BE2C (cell line): ENCODE measurements around the gene WBP11.

Experiments
- DNase-seq: peaks from one replicate; pipeline ENCODE4 v3.0.0-alpha.2; 2020
- H3K27me3 ChIP-seq: fragments of 250-450 bp; sonication (Bioruptor Pico); 2 replicates; pipeline ENCODE4 v1.5.1; 2020; ENCODE audit warnings: mild to moderate bottlenecking
- H3K36me3 ChIP-seq: fragments of 250-450 bp; sonication (Bioruptor Pico); 2 replicates; pipeline ENCODE4 v1.5.1; 2020; ENCODE audit warnings: mild to moderate bottlenecking
- H3K4me1 ChIP-seq: fragments of 250-450 bp; sonication (Bioruptor Pico); 2 replicates; pipeline ENCODE4 v1.5.1; 2020
- H3K4me3 ChIP-seq: 2 replicates; pipeline ENCODE4 v1.5.1; 2011; ENCODE audit warnings: low read depth, low read length
- H3K9me3 ChIP-seq: fragments of 250-450 bp; sonication (Bioruptor Pico); 2 replicates; pipeline ENCODE4 v1.5.1; 2020
- TF ChIP-seq, protein P1 (sequence below): IDR thresholded peaks from 2 replicates; pipeline ENCODE4 v1.5.1; 2012; ENCODE audit warnings: mild to moderate bottlenecking, low read depth, low read length

WBP11 gene

DNA sequence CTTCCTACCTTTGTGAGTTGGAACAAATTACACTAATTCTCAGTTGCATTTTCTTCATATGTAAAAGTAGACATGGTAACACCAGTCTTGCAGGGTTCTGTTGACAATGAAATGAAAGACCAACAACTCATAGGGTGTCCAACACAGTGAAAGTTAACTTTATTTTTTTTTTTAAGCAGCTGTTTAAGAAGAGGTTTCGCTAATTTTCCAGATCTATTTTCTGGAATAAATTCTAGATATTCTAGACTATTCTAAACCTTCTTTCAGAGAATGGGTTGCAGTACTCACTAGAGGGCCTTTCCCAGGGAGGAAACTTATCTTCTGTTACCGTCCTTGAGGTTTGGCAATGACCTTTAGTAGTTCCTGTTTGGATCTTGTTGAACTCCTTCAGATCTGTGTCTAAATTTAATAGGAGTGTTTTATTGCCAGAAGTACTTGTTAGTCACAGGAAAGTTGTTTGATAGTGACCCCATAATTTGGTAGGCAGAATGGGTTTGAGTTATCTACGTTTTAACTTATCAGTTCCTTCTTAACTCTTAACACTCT, 42.8 kb upstream of the WBP11 start:
- no peak for DNase-seq
- Histone ChIP-seq H3K27me3 (no peaks in the 10 kb centered on the region), H3K9me3 (no peaks in the 10 kb centered on the region), H3K36me3 (no peaks in the 10 kb centered on the region), H3K4me3 (no peak overlapping the region), H3K4me1 (peaks cover 13% of the 10 kb centered on the region)
- TF ChIP-seq, protein P1, sequence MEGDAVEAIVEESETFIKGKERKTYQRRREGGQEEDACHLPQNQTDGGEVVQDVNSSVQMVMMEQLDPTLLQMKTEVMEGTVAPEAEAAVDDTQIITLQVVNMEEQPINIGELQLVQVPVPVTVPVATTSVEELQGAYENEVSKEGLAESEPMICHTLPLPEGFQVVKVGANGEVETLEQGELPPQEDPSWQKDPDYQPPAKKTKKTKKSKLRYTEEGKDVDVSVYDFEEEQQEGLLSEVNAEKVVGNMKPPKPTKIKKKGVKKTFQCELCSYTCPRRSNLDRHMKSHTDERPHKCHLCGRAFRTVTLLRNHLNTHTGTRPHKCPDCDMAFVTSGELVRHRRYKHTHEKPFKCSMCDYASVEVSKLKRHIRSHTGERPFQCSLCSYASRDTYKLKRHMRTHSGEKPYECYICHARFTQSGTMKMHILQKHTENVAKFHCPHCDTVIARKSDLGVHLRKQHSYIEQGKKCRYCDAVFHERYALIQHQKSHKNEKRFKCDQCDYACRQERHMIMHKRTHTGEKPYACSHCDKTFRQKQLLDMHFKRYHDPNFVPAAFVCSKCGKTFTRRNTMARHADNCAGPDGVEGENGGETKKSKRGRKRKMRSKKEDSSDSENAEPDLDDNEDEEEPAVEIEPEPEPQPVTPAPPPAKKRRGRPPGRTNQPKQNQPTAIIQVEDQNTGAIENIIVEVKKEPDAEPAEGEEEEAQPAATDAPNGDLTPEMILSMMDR, result no peak

DNA sequence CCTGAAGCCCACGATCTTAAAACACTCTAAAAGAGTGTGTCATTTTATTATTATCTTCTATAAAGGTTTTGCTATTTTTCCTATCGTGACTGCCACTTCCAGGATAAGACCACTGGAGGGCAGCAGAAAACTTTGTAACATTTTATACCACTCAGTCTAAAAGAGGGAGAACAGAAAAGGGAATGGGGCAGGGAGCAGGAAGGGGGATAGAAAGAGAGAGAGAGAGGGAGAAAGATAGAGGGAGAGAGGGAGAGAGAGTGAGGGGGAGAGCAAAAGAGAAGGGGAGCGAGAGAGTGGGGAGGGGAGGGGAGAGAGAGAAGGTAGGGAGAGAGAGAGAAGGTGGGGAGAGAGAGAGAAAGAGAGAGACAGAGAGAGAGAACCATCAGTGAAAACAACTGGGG, 42.1 kb upstream of the WBP11 start:
- H3K36me3 ChIP-seq, result no peaks in the 10 kb centered on the region
- H3K27me3 ChIP-seq, result no peaks in the 10 kb centered on the region
- TF ChIP-seq, protein P1, result peak; percentile 80
- DNase-seq, result peak; percentile 50
- peaks cover 13% of the 10 kb centered on the region for H3K4me1 ChIP-seq
- no peaks in the 10 kb centered on the region for H3K9me3 ChIP-seq
- no peak overlapping the region for H3K4me3 ChIP-seq

DNA sequence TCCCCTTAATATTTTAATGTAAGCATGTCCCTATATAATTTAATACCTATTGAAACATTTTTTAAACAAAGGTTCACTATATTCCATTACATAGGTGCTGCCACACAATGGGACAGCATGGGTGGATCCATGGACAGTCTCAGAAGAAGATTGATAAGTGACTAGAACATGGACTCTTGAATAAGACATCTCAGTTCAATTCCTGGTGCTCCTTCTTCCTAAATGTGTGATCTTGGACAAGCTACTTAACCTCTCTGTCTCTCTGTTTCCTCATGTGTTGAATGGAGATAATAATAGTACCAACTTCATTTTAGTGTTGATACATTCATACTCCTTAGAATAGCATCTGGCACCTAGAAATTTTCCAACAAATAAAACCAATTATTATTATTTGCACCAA, 41.1 kb upstream of the WBP11 start:
- TF ChIP-seq, protein P1, result no peak
- H3K9me3 ChIP-seq, result no peaks in the 10 kb centered on the region
- H3K4me1 ChIP-seq, result peaks cover 13% of the 10 kb centered on the region

DNA sequence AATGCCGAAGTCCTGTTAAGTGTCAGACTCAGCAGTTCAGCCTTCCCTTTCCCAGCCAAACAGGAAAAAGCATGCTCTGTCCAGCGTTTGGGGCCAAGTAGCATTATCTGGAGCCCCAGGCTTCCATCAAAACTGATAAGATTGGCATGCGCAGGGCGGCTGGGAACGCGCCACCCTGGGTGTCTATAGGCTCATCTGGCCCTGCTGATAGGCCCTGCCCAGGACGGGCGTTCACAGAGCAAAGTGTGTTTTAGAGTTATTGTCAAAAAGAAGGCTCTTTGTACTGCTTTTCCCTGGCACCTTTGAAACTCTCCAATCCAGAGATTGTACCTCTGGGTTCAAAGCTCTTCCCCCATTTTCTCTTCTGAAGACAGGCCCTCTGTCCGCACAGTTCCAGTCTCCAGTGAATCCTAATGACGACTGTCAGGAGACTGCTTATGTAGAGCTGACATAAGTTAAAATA, 40.2 kb upstream of the WBP11 start, which contains the start of gene ART4:
Gene ART4, minus strand, starts transcription at position 102 of the 463 bp plus-strand sequence. CDS start 413 bp downstream, outside the sequence.
- peaks cover 13% of the 10 kb centered on the region for H3K4me1 ChIP-seq
- H3K36me3 ChIP-seq, result no peaks in the 10 kb centered on the region
- TF ChIP-seq, protein P1, result no peak
- no peak within 1 kb of the TSS for H3K4me3 ChIP-seq
- DNase-seq, result no peak
- no peaks in the 10 kb centered on the region for H3K9me3 ChIP-seq
- no peaks in the 10 kb centered on the region for H3K27me3 ChIP-seq

More for the DNA sequence above, 41.1 kb upstream of the WBP11 start:
- no peak for DNase-seq
- H3K4me3 ChIP-seq, result no peak overlapping the region
- no peaks in the 10 kb centered on the region for H3K36me3 ChIP-seq
- no peaks in the 10 kb centered on the region for H3K27me3 ChIP-seq

DNA sequence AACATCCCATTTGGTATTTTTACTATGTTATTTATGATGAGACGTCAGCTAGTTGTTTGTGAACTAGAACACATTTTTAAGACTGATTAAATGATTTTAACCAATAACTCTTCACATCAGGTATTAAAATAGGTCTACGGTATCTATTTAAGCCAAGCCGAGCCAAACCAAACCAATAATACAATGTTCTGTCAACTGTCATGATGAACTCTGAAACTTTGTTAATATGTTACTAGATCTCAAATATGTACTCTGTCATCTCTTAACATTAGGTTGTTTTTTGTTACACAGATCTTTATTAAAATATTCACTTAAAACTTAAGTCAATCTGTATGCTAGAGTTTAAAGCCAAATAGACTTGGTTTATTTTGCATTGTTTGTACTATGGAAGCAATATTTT, 39.0 kb upstream of the WBP11 start:
- H3K4me1 ChIP-seq, result peaks cover 12% of the 10 kb centered on the region
- H3K4me3 ChIP-seq, result no peak overlapping the region
- no peak for DNase-seq
- H3K36me3 ChIP-seq, result no peaks in the 10 kb centered on the region
- no peaks in the 10 kb centered on the region for H3K9me3 ChIP-seq
- no peaks in the 10 kb centered on the region for H3K27me3 ChIP-seq
- TF ChIP-seq, protein P1, result no peak

DNA sequence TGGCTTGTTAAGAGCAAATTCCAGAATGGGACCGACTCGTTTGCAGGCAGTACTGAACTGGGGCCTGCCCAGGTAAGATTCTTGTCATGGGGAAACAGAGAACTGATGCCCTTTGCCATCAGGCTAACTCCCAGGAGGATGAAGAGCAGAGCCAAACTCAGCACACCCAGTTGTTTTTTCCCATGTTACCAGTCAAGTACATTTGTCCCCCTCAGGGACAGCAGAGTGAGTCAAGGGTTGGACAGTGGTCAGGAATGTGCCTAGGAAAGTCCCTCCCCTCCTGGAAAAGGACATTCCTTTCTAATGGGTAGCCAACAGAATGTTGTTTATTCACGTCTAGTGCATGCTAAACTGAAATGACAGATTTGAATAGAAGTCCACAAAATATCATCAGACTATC, 38.5 kb upstream of the WBP11 start:
- DNase-seq, result no peak
- Histone ChIP-seq H3K4me3 (no peak overlapping the region), H3K9me3 (no peaks in the 10 kb centered on the region), H3K4me1 (peaks cover 7% of the 10 kb centered on the region), H3K27me3 (no peaks in the 10 kb centered on the region), H3K36me3 (no peaks in the 10 kb centered on the region)
- TF ChIP-seq, protein P1, result no peak
